Bronchial epithelial cell (primary cell): ENCODE measurements around the gene RASD2. TPM values are rescaled to one million over a fixed set of nuclear protein-coding genes. Genes with fewer than 3 reads are reported as not detected.
"Not testable (repeated sequence)": the region's sequence is repeated elsewhere in the genome, so short reads cannot be mapped to it uniquely, and the experiment has no call there.

Source experiments
- DNase-seq: peaks from one replicate; pipeline ENCODE4 v3.0.0-alpha.2; 2010; ENCODE audit warnings: low read depth
- FAIRE-seq: peaks from 2 replicates; lab custom pipeline; 2011; peaks lifted over from hg19 to GRCh38; lab: Jason Lieb, UNC
- H3K27me3 ChIP-seq: 2 replicates; pipeline ENCODE4 v1.5.1; 2011; ENCODE audit warnings: low read length; ENCODE audit not compliant: control insufficient read depth, insufficient read depth
- H3K36me3 ChIP-seq: 2 replicates; pipeline ENCODE4 v1.5.1; 2011; ENCODE audit warnings: low read length; ENCODE audit not compliant: control insufficient read depth, insufficient read depth
- H3K4me3 ChIP-seq: 2 replicates; pipeline ENCODE4 v1.5.1; 2011; ENCODE audit warnings: mild to moderate bottlenecking, low read depth, low read length, control low read depth
- CTCF ChIP-seq: IDR thresholded peaks from 2 replicates; pipeline ENCODE4 v1.5.1; 2011; ENCODE audit warnings: mild to moderate bottlenecking, moderate library complexity, low read length, control low read depth, inconsistent platforms; ENCODE audit not compliant: insufficient read depth, severe bottlenecking
- total RNA-seq: library from RNA; depleted of rRNA; stranded (reverse); fragments of >200 nt; gene quantifications from 2 replicates; pipeline ENCODE4 v1.2.1, GENCODE V29; 2014

Gene RASD2
- total RNA-seq, 1 donor from 2014 or later: 0.26 TPM

DNA sequence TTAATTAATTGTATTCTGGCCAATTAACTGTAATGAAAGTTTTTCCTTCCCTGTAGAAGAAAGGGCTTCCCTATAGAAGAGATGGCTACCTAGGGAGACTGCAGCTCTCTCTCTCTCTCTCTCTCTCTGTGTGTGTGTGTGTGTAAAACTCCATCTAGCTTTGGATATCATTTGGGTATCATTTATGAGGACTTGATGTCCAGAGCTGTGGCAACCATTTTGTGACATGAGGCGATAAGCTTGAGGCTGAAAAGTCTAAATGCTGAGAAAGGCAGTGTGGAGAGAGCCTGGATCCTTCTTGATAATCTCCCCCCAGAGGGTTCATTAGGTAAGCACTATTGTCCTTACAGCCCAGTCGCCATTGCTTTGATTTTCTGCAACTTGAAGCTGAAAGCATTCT, 30.7 kb upstream of the RASD2 start:
- no peak overlapping the region for H3K4me3 ChIP-seq
- FAIRE-seq: peak; percentile 76
- DNase-seq: no peak
- TF ChIP-seq CTCF: no peak
- no peaks in the 10 kb centered on the region for H3K36me3 ChIP-seq
- H3K27me3 ChIP-seq: peaks cover 6% of the 10 kb centered on the region

DNA sequence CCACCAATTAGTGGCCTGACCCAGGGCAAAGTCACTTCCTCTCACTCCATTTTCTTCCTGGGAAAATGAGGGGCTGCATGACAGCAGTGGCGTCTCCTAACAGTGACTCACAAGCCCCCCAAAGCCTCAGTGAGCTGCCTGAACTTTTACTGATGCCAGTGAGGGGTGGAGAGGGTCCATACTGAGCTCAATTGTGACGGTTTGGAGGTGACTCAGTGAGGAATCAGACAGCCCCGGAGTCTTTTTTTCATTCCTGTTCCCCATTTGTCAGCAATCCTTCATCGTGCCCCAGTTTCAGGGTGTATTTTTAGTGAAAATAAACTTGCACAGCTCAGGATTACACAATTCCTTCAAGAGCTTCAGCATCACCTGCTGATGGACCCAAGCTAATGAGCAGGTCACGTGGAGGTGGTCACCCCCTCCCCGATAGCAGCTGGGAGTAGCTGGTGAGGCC, 30.1 kb upstream of the RASD2 start:
- TF ChIP-seq CTCF: no peak
- DNase-seq: peak; percentile 15
- Histone ChIP-seq H3K36me3 (no peaks in the 10 kb centered on the region), H3K4me3 (no peak overlapping the region), H3K27me3 (peaks cover 6% of the 10 kb centered on the region)
- peak; percentile 68 for FAIRE-seq

DNA sequence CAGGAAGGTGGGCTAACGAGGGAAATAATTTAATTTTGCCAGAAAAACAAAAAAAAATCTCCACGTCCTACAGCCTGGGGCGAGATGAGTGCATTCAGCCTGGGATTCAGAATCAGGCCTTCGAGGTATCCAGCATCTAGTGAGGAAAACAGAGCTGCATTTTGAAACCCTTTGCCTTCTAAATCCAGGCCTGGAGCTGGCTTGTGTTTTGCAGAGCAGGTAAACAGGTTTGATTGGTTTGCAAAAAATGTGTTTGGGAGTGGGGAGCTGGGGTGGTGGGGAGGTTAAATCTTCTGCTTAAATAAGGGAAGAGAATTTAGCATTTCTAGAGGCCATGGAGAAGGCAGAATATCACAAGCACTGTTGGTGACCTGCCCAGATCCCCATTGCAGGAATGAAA, 29.7 kb upstream of the RASD2 start:
- Histone ChIP-seq H3K36me3 (no peaks in the 10 kb centered on the region), H3K4me3 (no peak overlapping the region), H3K27me3 (peaks cover 6% of the 10 kb centered on the region)
- FAIRE-seq: peak; percentile 52
- TF ChIP-seq CTCF: no peak
- no peak for DNase-seq

DNA sequence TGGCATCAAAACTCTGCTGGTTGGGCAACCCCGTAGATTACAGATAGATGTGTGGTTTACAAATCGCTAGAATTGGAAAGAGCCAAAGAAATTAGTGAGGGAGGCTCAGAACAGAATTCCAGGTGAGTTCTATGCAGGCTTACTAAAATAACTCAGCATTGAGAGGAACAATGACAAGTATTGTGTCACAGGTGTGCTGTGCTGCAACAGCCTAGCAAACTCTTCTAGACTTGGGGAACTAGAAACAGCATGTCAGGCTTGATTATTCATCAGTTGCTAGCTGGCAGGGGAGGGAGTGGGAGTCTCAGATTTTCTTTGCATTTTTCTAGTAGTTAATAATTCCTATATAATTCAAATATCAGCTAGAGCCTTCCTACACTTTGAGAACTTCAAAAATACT, 26.3 kb upstream of the RASD2 start:
- Histone ChIP-seq H3K36me3 (no peaks in the 10 kb centered on the region), H3K27me3 (peaks cover 6% of the 10 kb centered on the region), H3K4me3 (no peak overlapping the region)
- TF ChIP-seq CTCF: no peak
- FAIRE-seq (peak; percentile 76), DNase-seq (peak; percentile 73)

DNA sequence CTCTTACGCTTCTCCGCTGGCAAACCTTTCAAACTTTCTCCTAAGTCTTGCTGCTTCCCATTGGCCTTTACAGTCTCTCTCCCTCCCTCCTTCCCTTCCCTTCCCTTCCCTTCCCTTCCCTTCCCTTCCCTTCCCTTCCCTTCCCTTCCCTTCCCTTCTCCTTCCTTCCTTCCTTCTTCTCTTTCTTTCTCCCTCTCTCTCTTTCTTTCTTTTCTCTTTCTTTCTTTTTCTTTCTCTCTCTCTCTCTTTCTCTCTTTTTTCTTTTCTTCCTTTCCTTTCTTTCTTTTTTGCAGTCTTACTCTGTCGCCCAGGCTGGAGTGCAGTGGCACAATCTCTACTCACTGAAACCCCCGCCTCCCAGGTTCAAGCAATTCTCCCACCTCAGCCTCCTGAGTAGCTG, 24.7 kb upstream of the RASD2 start:
- FAIRE-seq: not testable (repeated sequence)

DNA sequence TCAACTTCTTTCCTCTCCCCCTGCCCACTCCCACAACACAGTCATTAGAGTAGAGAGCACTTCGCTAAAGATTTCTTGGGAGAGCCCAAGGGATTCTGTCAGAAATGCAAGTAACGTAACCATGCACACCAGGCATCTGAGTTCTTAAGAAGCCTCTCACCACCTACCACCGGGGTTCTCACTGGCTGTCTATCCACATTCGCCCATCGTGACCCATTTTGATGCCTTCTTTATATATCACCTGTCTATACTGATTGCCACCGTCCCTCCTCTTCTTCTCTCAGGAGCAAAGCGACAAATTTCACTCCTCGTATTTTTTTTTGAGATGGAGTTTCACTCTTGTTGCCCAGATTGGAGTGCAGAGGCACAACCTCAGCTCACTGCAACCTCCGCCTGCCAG, 23.9 kb upstream of the RASD2 start:
- TF ChIP-seq CTCF: no peak
- no peak for DNase-seq
- Histone ChIP-seq H3K4me3 (no peak overlapping the region), H3K27me3 (peaks cover 6% of the 10 kb centered on the region), H3K36me3 (no peaks in the 10 kb centered on the region)
- FAIRE-seq: no peak

More for the DNA sequence above, 24.7 kb upstream of the RASD2 start:
- H3K36me3 ChIP-seq, H3K27me3 ChIP-seq, H3K4me3 ChIP-seq, DNase-seq: not testable (repeated sequence)
